GM12872 (cell line): ENCODE data around the gene RAP1GAP2.
A peak's percentile ranks its signal among the peaks of the same experiment; 100 is the strongest.

Source experiments
- TF ChIP-seq, protein P1 (sequence below): IDR thresholded peaks from 3 replicates; pipeline ENCODE4 v1.5.1; 2011; ENCODE audit warnings: low read depth, mild to moderate bottlenecking, low read length, moderate library complexity; ENCODE audit not compliant: insufficient read depth

Gene RAP1GAP2

GRCh38 chr17:2821868-2822267, 25.6 kb downstream of the RAP1GAP2 start:
- TF ChIP-seq, protein P1, sequence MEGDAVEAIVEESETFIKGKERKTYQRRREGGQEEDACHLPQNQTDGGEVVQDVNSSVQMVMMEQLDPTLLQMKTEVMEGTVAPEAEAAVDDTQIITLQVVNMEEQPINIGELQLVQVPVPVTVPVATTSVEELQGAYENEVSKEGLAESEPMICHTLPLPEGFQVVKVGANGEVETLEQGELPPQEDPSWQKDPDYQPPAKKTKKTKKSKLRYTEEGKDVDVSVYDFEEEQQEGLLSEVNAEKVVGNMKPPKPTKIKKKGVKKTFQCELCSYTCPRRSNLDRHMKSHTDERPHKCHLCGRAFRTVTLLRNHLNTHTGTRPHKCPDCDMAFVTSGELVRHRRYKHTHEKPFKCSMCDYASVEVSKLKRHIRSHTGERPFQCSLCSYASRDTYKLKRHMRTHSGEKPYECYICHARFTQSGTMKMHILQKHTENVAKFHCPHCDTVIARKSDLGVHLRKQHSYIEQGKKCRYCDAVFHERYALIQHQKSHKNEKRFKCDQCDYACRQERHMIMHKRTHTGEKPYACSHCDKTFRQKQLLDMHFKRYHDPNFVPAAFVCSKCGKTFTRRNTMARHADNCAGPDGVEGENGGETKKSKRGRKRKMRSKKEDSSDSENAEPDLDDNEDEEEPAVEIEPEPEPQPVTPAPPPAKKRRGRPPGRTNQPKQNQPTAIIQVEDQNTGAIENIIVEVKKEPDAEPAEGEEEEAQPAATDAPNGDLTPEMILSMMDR, result no peak

- TF ChIP-seq, protein P1, result no peak
Observed at GRCh38 chr17:2822358-2822757, 26.1 kb downstream of the RAP1GAP2 start.

DNA sequence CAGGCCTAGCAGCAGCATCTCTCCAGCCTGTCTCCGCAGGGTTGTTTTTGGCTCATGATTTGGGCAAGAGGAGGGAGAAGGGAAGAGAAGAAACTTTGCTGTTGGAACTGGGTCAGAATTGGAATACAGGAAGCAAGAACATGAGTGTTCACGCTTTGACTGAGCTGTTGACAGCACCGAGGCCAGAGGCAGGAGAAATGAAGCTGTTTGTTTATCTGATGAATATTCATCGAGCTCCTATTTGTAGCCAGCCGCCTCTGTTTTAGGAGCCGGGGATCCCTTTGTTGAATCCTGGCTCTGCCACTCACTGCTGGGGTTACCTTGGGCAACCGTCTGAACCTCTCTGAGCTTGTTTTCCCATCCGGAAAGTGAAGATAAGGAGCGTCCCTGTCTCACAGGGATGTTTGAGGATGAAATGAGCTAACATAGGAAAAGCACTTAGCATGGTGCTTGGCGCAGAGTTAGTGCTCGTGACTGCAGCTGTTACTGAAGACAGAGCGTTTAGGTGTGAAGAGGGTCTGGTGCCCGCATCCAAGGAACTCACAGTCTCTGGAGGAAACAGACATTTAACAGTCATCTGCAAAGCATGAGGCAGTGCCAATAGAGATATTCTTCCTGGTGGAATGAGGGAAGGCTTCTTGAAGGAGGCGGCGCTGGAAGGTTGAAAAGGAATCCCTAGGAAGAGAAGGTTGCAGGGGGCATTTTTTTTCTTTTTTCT, 29.2 kb downstream of the RAP1GAP2 start:
- TF ChIP-seq, protein P1, result no peak

GRCh38 chr17:2828397-2829038, 32.3 kb downstream of the RAP1GAP2 start:
- TF ChIP-seq, protein P1, result peak; percentile 92

DNA sequence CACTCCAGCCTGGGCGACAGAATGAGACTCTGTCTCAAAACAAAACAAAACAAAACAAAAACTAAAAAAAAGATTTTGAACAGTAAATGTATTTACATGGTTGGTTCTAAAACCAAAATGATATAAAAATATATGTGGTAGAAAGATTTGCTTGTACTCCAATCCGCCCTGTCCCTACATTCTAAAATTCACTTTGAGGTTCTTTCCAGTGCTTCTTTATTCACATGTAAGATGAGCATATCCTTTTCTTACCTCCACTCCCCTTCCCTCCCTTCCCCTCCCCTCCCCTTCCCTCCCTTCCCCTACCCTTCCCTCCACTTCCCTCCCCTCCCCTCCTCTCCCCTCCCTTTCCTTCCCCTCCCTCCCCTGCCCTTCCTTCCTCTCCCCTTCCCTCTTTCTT, 34.4 kb downstream of the RAP1GAP2 start:
- TF ChIP-seq, protein P1, result no peak

DNA sequence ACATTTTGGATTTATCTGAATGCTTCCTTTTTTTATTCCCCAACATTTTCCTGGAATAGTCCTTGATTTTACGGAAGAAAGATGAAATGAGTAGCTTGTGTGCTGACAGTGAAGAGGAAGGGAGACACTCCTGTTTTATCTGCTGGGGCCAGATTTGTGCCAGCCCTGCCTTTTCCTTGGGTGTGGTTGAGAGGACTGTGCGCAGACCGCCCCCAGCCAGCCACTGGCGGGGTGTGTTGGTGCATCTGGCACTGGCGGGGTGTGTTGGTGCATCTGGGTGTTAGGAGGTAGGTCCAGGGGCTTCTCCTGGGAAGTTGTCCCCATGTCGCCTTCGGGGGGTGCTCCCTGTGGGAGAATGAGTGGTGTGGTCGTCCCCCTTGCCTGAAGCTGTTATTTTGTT, 39.5 kb downstream of the RAP1GAP2 start:
- TF ChIP-seq, protein P1, result no peak

DNA sequence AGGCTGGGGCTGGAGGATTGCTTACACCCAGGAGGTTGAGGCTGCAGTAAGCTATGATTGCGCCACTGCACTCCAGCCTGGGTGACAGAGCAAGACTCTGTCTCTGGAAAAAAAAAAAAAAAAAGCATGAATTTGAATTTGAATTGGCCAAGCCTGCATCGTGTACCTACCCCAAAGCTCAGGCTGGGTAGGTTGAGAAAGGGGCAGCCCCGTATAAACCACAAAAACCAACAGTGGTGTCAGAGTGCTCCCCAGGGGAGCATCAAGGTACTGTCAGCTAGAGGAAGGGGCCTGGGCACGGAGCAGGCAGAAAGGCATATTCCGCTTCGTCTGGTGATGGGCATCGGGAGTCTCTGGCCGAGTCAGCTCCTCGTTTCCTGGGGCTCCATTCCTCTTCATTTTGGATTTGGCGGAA, 40.9 kb downstream of the RAP1GAP2 start:
- TF ChIP-seq, protein P1, result peak; percentile 48; the same call in 2 of the 3 replicates
